Measurements from ENCODE around the gene ENAH.

The ENAH gene

GRCh38 chr1:225485991-225486530 lies 166.9 kb downstream of the ENAH start:
- 93% methylated on average over 6 of the region's 6 CpGs for WGBS
- no peak overlapping the region for H3K4me3 ChIP-seq (ENCODE audit: low read length)
- no peaks in the 10 kb centered on the region for H3K27me3 ChIP-seq (ENCODE audit: insufficient read depth, low read length)
- H3K27ac ChIP-seq (ENCODE audit: low read depth, low read length), result no peak overlapping the region
- H3K9ac ChIP-seq (ENCODE audit: low read depth, low read length), result no peak overlapping the region
- H3K4me1 ChIP-seq (ENCODE audit: insufficient read depth, low read length), result peaks cover 10% of the 10 kb centered on the region; the same call in 1 of the 2 replicates
- H3K9me3 ChIP-seq (ENCODE audit: insufficient read depth, low read depth, low read length), result no peaks in the 10 kb centered on the region
- no peaks in the 10 kb centered on the region for H3K36me3 ChIP-seq (ENCODE audit: insufficient read depth, low read length)

- Histone ChIP-seq H3K36me3 (ENCODE audit: insufficient read depth, low read length) (no peaks in the 10 kb centered on the region), H3K27ac (ENCODE audit: low read depth, low read length) (no peak overlapping the region), H3K9ac (ENCODE audit: low read depth, low read length) (no peak overlapping the region), H3K9me3 (ENCODE audit: insufficient read depth, low read depth, low read length) (no peaks in the 10 kb centered on the region), H3K4me3 (ENCODE audit: low read length) (no peak overlapping the region), H3K27me3 (ENCODE audit: insufficient read depth, low read length) (no peaks in the 10 kb centered on the region), H3K4me1 (ENCODE audit: insufficient read depth, low read length) (peaks cover 10% of the 10 kb centered on the region; the same call in 1 of the 2 replicates)
- WGBS, result 92% methylated on average over 3 of the region's 3 CpGs
Observed at GRCh38 chr1:225485226-225485625, 167.7 kb downstream of the ENAH start.

- H3K27me3 ChIP-seq (ENCODE audit: insufficient read depth, low read length), result no peaks in the 10 kb centered on the region
- no peak overlapping the region for H3K27ac ChIP-seq (ENCODE audit: low read depth, low read length)
- H3K4me3 ChIP-seq (ENCODE audit: low read length), result no peak overlapping the region
- no peaks in the 10 kb centered on the region for H3K36me3 ChIP-seq (ENCODE audit: insufficient read depth, low read length)
- H3K9me3 ChIP-seq (ENCODE audit: insufficient read depth, low read depth, low read length), result no peaks in the 10 kb centered on the region
- H3K9ac ChIP-seq (ENCODE audit: low read depth, low read length), result no peak overlapping the region
- 88% methylated on average over 10 of the region's 10 CpGs for WGBS
- H3K4me1 ChIP-seq (ENCODE audit: insufficient read depth, low read length), result peaks cover 10% of the 10 kb centered on the region; the same call in 1 of the 2 replicates
Observed at GRCh38 chr1:225484657-225485214, 168.2 kb downstream of the ENAH start.

GRCh38 chr1:225483818-225484656 lies 168.9 kb downstream of the ENAH start:
- Histone ChIP-seq H3K9me3 (ENCODE audit: insufficient read depth, low read depth, low read length) (no peaks in the 10 kb centered on the region), H3K36me3 (ENCODE audit: insufficient read depth, low read length) (no peaks in the 10 kb centered on the region), H3K9ac (ENCODE audit: low read depth, low read length) (no peak overlapping the region), H3K4me3 (ENCODE audit: low read length) (no peak overlapping the region), H3K27me3 (ENCODE audit: insufficient read depth, low read length) (no peaks in the 10 kb centered on the region), H3K27ac (ENCODE audit: low read depth, low read length) (no peak overlapping the region), H3K4me1 (ENCODE audit: insufficient read depth, low read length) (peaks cover 10% of the 10 kb centered on the region; the same call in 1 of the 2 replicates)
- WGBS, result 82% methylated on average over 23 of the region's 23 CpGs

- no peaks in the 10 kb centered on the region for H3K9me3 ChIP-seq (ENCODE audit: insufficient read depth, low read depth, low read length)
- H3K9ac ChIP-seq (ENCODE audit: low read depth, low read length), result no peak overlapping the region
- H3K36me3 ChIP-seq (ENCODE audit: insufficient read depth, low read length), result no peaks in the 10 kb centered on the region
- H3K27me3 ChIP-seq (ENCODE audit: insufficient read depth, low read length), result no peaks in the 10 kb centered on the region
- H3K4me1 ChIP-seq (ENCODE audit: insufficient read depth, low read length), result peaks cover 10% of the 10 kb centered on the region; the same call in 1 of the 2 replicates
- WGBS, result 85% methylated on average over 10 of the region's 10 CpGs
- H3K4me3 ChIP-seq (ENCODE audit: low read length), result no peak overlapping the region
- no peak overlapping the region for H3K27ac ChIP-seq (ENCODE audit: low read depth, low read length)
Observed at GRCh38 chr1:225482421-225482950, 170.4 kb downstream of the ENAH start.

- Histone ChIP-seq H3K4me3 (ENCODE audit: low read length) (no peak overlapping the region), H3K4me1 (ENCODE audit: insufficient read depth, low read length) (peaks cover 10% of the 10 kb centered on the region; the same call in 1 of the 2 replicates), H3K9ac (ENCODE audit: low read depth, low read length) (no peak overlapping the region), H3K27me3 (ENCODE audit: insufficient read depth, low read length) (no peaks in the 10 kb centered on the region), H3K9me3 (ENCODE audit: insufficient read depth, low read depth, low read length) (no peaks in the 10 kb centered on the region), H3K36me3 (ENCODE audit: insufficient read depth, low read length) (no peaks in the 10 kb centered on the region), H3K27ac (ENCODE audit: low read depth, low read length) (no peak overlapping the region)
- 77% methylated on average over 6 of the region's 6 CpGs for WGBS
Observed at GRCh38 chr1:225481738-225482137, 171.2 kb downstream of the ENAH start.

GRCh38 chr1:225480825-225481434 lies 172.0 kb downstream of the ENAH start:
- WGBS, result 74% methylated on average over 6 of the region's 6 CpGs
- no peak overlapping the region for H3K27ac ChIP-seq (ENCODE audit: low read depth, low read length)

GRCh38 chr1:225479996-225480720 lies 172.8 kb downstream of the ENAH start:
- H3K27me3 ChIP-seq (ENCODE audit: insufficient read depth, low read length), result no peaks in the 10 kb centered on the region
- no peak overlapping the region for H3K9ac ChIP-seq (ENCODE audit: low read depth, low read length)
- no peak overlapping the region for H3K4me3 ChIP-seq (ENCODE audit: low read length)
- WGBS, result 91% methylated on average over 21 of the region's 21 CpGs
- H3K27ac ChIP-seq (ENCODE audit: low read depth, low read length), result no peak overlapping the region
- H3K4me1 ChIP-seq (ENCODE audit: insufficient read depth, low read length), result peaks cover 10% of the 10 kb centered on the region; the same call in 1 of the 2 replicates
- H3K9me3 ChIP-seq (ENCODE audit: insufficient read depth, low read depth, low read length), result no peaks in the 10 kb centered on the region
- H3K36me3 ChIP-seq (ENCODE audit: insufficient read depth, low read length), result no peaks in the 10 kb centered on the region

More at GRCh38 chr1:225480825-225481434, 172.0 kb downstream of the ENAH start:
- no peak overlapping the region for H3K4me3 ChIP-seq (ENCODE audit: low read length)
- no peaks in the 10 kb centered on the region for H3K36me3 ChIP-seq (ENCODE audit: insufficient read depth, low read length)
- H3K9ac ChIP-seq (ENCODE audit: low read depth, low read length), result no peak overlapping the region
- H3K9me3 ChIP-seq (ENCODE audit: insufficient read depth, low read depth, low read length), result no peaks in the 10 kb centered on the region
- peaks cover 10% of the 10 kb centered on the region; the same call in 1 of the 2 replicates for H3K4me1 ChIP-seq (ENCODE audit: insufficient read depth, low read length)
- H3K27me3 ChIP-seq (ENCODE audit: insufficient read depth, low read length), result no peaks in the 10 kb centered on the region

- no peak overlapping the region for H3K27ac ChIP-seq (ENCODE audit: low read depth, low read length)
- H3K36me3 ChIP-seq (ENCODE audit: insufficient read depth, low read length), result no peaks in the 10 kb centered on the region
- H3K9me3 ChIP-seq (ENCODE audit: insufficient read depth, low read depth, low read length), result no peaks in the 10 kb centered on the region
- no peak overlapping the region for H3K9ac ChIP-seq (ENCODE audit: low read depth, low read length)
- WGBS, result 96% methylated on average over 9 of the region's 9 CpGs
- no peak overlapping the region for H3K4me3 ChIP-seq (ENCODE audit: low read length)
- H3K27me3 ChIP-seq (ENCODE audit: insufficient read depth, low read length), result no peaks in the 10 kb centered on the region
- peaks cover 13% of the 10 kb centered on the region; the same call in 1 of the 2 replicates for H3K4me1 ChIP-seq (ENCODE audit: insufficient read depth, low read length)
Observed at GRCh38 chr1:225479341-225479740, 173.6 kb downstream of the ENAH start.

GRCh38 chr1:225477296-225477911 lies 175.5 kb downstream of the ENAH start:
- Histone ChIP-seq H3K36me3 (ENCODE audit: insufficient read depth, low read length) (no peaks in the 10 kb centered on the region), H3K9ac (ENCODE audit: low read depth, low read length) (no peak overlapping the region), H3K27me3 (ENCODE audit: insufficient read depth, low read length) (no peaks in the 10 kb centered on the region), H3K4me1 (ENCODE audit: insufficient read depth, low read length) (0 out of 2 replicates have a peak, but pooled peaks cover 4% of the 10 kb centered on the region), H3K27ac (ENCODE audit: low read depth, low read length) (no peak overlapping the region), H3K4me3 (ENCODE audit: low read length) (no peak overlapping the region), H3K9me3 (ENCODE audit: insufficient read depth, low read depth, low read length) (no peaks in the 10 kb centered on the region)
- 87% methylated on average over 6 of the region's 6 CpGs for WGBS

Data from HUES64 (cell line).